Endothelial cell (in vitro differentiated cells): ENCODE measurements around the gene PASK. TPM values are rescaled to one million over a fixed set of nuclear protein-coding genes. Genes with fewer than 3 reads are reported as not detected.

Experiments
- DNase-seq: peaks from one replicate; pipeline ENCODE4 v3.0.0; 2021; ENCODE audit warnings: low spot score
- H3K27ac Mint-ChIP-seq: one replicate; pipeline ENCODE4 v1.8.0; 2021; ENCODE audit warnings: mixed read lengths, inconsistent platforms; ENCODE audit not compliant: unreplicated experiment
- H3K27me3 Mint-ChIP-seq: one replicate; pipeline ENCODE4 v1.8.0; 2021; ENCODE audit warnings: mild to moderate bottlenecking, moderate library complexity, mixed read lengths, inconsistent platforms; ENCODE audit not compliant: unreplicated experiment
- H3K36me3 Mint-ChIP-seq: one replicate; pipeline ENCODE4 v1.8.0; 2021; ENCODE audit warnings: mild to moderate bottlenecking, low read depth, mixed read lengths, inconsistent platforms; ENCODE audit not compliant: unreplicated experiment
- H3K4me1 Mint-ChIP-seq: one replicate; pipeline ENCODE4 v1.8.0; 2021; ENCODE audit warnings: mild to moderate bottlenecking, mixed read lengths, inconsistent platforms; ENCODE audit not compliant: unreplicated experiment
- H3K4me3 Mint-ChIP-seq: one replicate; pipeline ENCODE4 v1.8.0; 2021; ENCODE audit warnings: mild to moderate bottlenecking, mixed read lengths, inconsistent platforms; ENCODE audit not compliant: unreplicated experiment
- H3K9me3 Mint-ChIP-seq: one replicate; pipeline ENCODE4 v1.8.0; 2021; ENCODE audit warnings: mixed read lengths, inconsistent platforms; ENCODE audit not compliant: unreplicated experiment
- CTCF ChIP-seq: fragments of 200-600 bp; sonication (generic); IDR thresholded peaks from one replicate; pipeline ENCODE4 v1.5.0; 2021; ENCODE audit warnings: antibody characterized with exemption; ENCODE audit not compliant: unreplicated experiment
- total RNA-seq: library from RNA; stranded (reverse); fragmentation: NEBNext Ultra II Directional; extraction: Animal tissue kit (Norgen Biotek cat#: 25700); gene quantifications from one replicate; pipeline ENCODE4 v1.2.1, GENCODE V29; 2021; ENCODE audit not compliant: unreplicated experiment

Gene PASK
- total RNA-seq, 1 donor from 2014 or later, result 39.7 TPM

GRCh38 chr2:241194811-241195210 is 45.5 kb upstream of the PASK start:
- DNase-seq, result no peak
- Mint-ChIP-seq H3K27me3 (peaks cover 4% of the 10 kb centered on the region), H3K4me3 (no peak overlapping the region), H3K27ac (no peak overlapping the region), H3K4me1 (no peaks in the 10 kb centered on the region), H3K9me3 (no peaks in the 10 kb centered on the region), H3K36me3 (no peaks in the 10 kb centered on the region)
- TF ChIP-seq CTCF, result no peak

- Mint-ChIP-seq H3K9me3 (no peaks in the 10 kb centered on the region), H3K27me3 (peaks cover 4% of the 10 kb centered on the region), H3K4me1 (no peaks in the 10 kb centered on the region), H3K27ac (no peak overlapping the region), H3K36me3 (no peaks in the 10 kb centered on the region), H3K4me3 (no peak overlapping the region)
- no peak for DNase-seq
- no peak for TF ChIP-seq CTCF
These were observed 44.0 kb upstream of the PASK start for GRCh38 chr2:241193271-241193670.

- H3K36me3 Mint-ChIP-seq, result no peaks in the 10 kb centered on the region
- no peak for DNase-seq
- no peaks in the 10 kb centered on the region for H3K4me1 Mint-ChIP-seq
- H3K4me3 Mint-ChIP-seq, result no peak overlapping the region
- peaks cover 6% of the 10 kb centered on the region for H3K27me3 Mint-ChIP-seq
- H3K27ac Mint-ChIP-seq, result no peak overlapping the region
- TF ChIP-seq CTCF, result no peak
- H3K9me3 Mint-ChIP-seq, result no peaks in the 10 kb centered on the region
These were observed 41.8 kb upstream of the PASK start for GRCh38 chr2:241191081-241191480.

- H3K9me3 Mint-ChIP-seq, result no peaks in the 10 kb centered on the region
- no peaks in the 10 kb centered on the region for H3K4me1 Mint-ChIP-seq
- no peak for TF ChIP-seq CTCF
- no peak overlapping the region for H3K4me3 Mint-ChIP-seq
- H3K36me3 Mint-ChIP-seq, result no peaks in the 10 kb centered on the region
- H3K27me3 Mint-ChIP-seq, result peaks cover 5% of the 10 kb centered on the region
- DNase-seq, result no peak
- H3K27ac Mint-ChIP-seq, result no peak overlapping the region
These were observed 41.2 kb upstream of the PASK start for GRCh38 chr2:241190291-241190981.

GRCh38 chr2:241189856-241190201 is 40.6 kb upstream of the PASK start:
- Mint-ChIP-seq H3K27ac (no peak overlapping the region), H3K36me3 (no peaks in the 10 kb centered on the region), H3K4me3 (no peak overlapping the region), H3K4me1 (no peaks in the 10 kb centered on the region), H3K27me3 (peaks cover 5% of the 10 kb centered on the region), H3K9me3 (no peaks in the 10 kb centered on the region)
- DNase-seq, result no peak
- no peak for TF ChIP-seq CTCF
